Lower leg skin (tissue), 4 donors: ENCODE data around the gene USP25. TPM values are rescaled to one million over a fixed set of nuclear protein-coding genes. Genes with fewer than 3 reads are reported as not detected.
"Not testable (repeated sequence)": the region's sequence is repeated elsewhere in the genome, so short reads cannot be mapped to it uniquely, and the experiment has no call there.

Experiments
- DNase-seq, 2 donors: peaks; one replicate each; pipeline ENCODE4 v3.0.0-alpha.2; 2019; ENCODE audit warnings: low spot score in 2 of 2
- H3K4me3 ChIP-seq: fragments of 200-600 bp; sonication (generic); 2 replicates; pipeline ENCODE4 v1.5.1; 2017; ENCODE audit warnings: mild to moderate bottlenecking, low read depth; ENCODE audit not compliant: poor library complexity, severe bottlenecking
- CTCF ChIP-seq, 3 donors: fragments of 450-650 bp; IDR thresholded peaks; one replicate each; pipeline ENCODE4 v1.5.1; 2016; ENCODE audit warnings: antibody characterized with exemption in 3 of 3, mild to moderate bottlenecking in 3 of 3, moderate library complexity in 2 of 3
- POLR2A ChIP-seq, 2 donors: fragments of 450-650 bp; IDR thresholded peaks; one replicate each; pipeline ENCODE4 v1.6.1; 2016 to 2017; ENCODE audit warnings: antibody characterized with exemption in 2 of 2, mild to moderate bottlenecking in 1 of 2, moderate library complexity in 1 of 2
- WGBS, 2 donors: methylation state at CpG; one replicate each; pipeline ENCODE4 v1.1.5; 2018; 5-methylcytosine and 5-hydroxymethylcytosine counted together
- intact Hi-C: fragments of 100-400 bp; cut with DNase I; formaldehyde crosslinking; loops from one replicate; pipeline ENCODE4 v1.15.0; 2023; ENCODE audit warnings: low total_unique reads
- total RNA-seq, 4 donors: library from RNA; depleted of rRNA; stranded (reverse); fragments of >200 nt; gene quantifications; one replicate each; pipeline ENCODE4 v1.1.0, GENCODE V29; 2016

USP25 gene
- total RNA-seq, 4 donors from 2014 or later = 20.4 to 37.4 (median 32.3) TPM

- 27 to 31% methylated on average over 6 of the region's 6 CpGs for WGBS, 2 donors
- no peak overlapping the region for H3K4me3 ChIP-seq
- no peak for DNase-seq
- TF ChIP-seq CTCF (IDR thresholded peaks at IDR 0.05) (no peak), POLR2A (IDR thresholded peaks at IDR 0.05) (no peak)
- intact Hi-C loops = no loop called here
Observed at GRCh38 chr21:15732290-15732995, 2.7 kb downstream of the USP25 start.

GRCh38 chr21:15732996-15733329 is 3.2 kb downstream of the USP25 start:
- DNase-seq = no peak
- TF ChIP-seq CTCF (IDR thresholded peaks at IDR 0.05) (no peak), POLR2A (IDR thresholded peaks at IDR 0.05) (no peak)
- WGBS, 2 donors = 9 to 14% methylated on average over 3 of the region's 3 CpGs
- H3K4me3 ChIP-seq = no peak overlapping the region
- intact Hi-C loops = no loop called here

GRCh38 chr21:15735409-15735808 is 5.6 kb downstream of the USP25 start:
- DNase-seq = no peak
- intact Hi-C loops = no loop called here
- H3K4me3 ChIP-seq = no peak overlapping the region
- 78 to 86% methylated on average over 2 of the region's 2 CpGs for WGBS, 2 donors
- no peak for TF ChIP-seq CTCF (IDR thresholded peaks at IDR 0.05)
- TF ChIP-seq POLR2A (IDR thresholded peaks at IDR 0.05) = no peak

- intact Hi-C loops, DNase-seq, H3K4me3 ChIP-seq: not testable (repeated sequence)
- 41 to 48% methylated on average over 4 of the region's 4 CpGs for WGBS, 2 donors
Observed at GRCh38 chr21:15735931-15736330, 6.1 kb downstream of the USP25 start.

GRCh38 chr21:15738779-15739178 is 9.0 kb downstream of the USP25 start:
- 87 to 92% methylated on average over 10 of the region's 10 CpGs for WGBS, 2 donors
- not testable (repeated sequence) for DNase-seq

GRCh38 chr21:15740383-15740782 is 10.6 kb downstream of the USP25 start:
- intact Hi-C loops = no loop called here
- no peak for TF ChIP-seq CTCF (IDR thresholded peaks at IDR 0.05)
- no peak for TF ChIP-seq POLR2A (IDR thresholded peaks at IDR 0.05)
- no peak for DNase-seq
- no peak overlapping the region for H3K4me3 ChIP-seq
- WGBS, 2 donors = 58 to 59% methylated on average over 3 of the region's 3 CpGs

More at GRCh38 chr21:15738779-15739178, 9.0 kb downstream of the USP25 start:
- intact Hi-C loops, H3K4me3 ChIP-seq: not testable (repeated sequence)

- TF ChIP-seq POLR2A (IDR thresholded peaks at IDR 0.05) (no peak), CTCF (IDR thresholded peaks at IDR 0.05) (no peak)
- no peak overlapping the region for H3K4me3 ChIP-seq
- WGBS, 2 donors = 19 to 33% methylated on average over 1 of the region's 1 CpG
- no peak for DNase-seq
- intact Hi-C loops = no loop called here
Observed at GRCh38 chr21:15741510-15741909, 11.7 kb downstream of the USP25 start.
